ENCODE results near the gene CHD9. TPM values are rescaled to one million over a fixed set of nuclear protein-coding genes. Genes with fewer than 3 reads are reported as not detected.

The CHD9 gene
- 10 to 100 TPM; 24.5 to 84.0 (median 48.2) TPM for total RNA-seq

DNA sequence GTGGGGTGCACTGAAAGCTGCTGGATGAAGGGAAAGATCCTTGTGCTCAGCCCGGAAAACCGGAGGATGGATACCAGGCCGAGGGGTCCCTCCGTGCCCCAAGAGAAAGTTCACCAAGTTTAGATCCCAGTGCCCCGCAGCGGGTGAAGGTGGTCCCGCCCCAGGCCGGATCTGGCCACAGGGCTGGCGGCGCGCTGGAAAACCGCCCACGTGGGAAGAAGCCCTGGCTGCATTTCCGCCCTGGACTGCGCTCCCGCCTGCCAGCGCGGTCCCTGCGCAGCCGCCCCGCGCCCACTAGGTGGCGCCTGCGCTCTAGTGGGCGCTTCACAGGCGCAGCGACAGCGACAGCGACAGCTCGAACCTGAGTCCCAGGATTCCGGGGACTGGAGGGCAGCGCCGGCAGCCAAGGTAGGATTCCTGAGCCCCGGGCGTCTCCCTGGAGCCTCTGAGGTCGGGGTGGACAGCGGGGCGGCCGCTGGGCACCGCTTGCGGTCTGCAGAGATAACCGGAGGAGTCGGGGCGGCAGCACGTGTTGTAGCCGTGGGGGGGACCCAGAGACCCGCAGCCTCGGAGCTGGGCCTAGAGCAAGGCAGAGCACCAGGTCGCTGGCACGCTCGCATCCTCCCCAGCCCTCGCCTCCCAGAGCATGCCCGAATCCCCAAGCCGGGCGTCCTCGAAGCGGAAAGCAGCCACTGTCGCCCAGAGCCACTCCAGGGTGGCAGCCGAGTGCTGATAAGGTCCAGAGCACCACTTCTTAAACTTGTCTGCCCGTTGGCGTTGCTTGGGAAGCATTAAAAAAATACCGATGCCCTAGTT, at the start of gene CHD9:
Gene CHD9 (plus strand): TSS at position 322 of the 816 bp plus-strand sequence. CDS start 101,099 bp downstream, outside the sequence.
- in situ Hi-C loops (cut with MboI; ENCODE audit: low sequenced_read_pairs in 4 of 4): loop anchor here (5.0 to 25.0 kb wide), 5 partner anchors 100 to 152 kb away; no protein-coding TSS in a partner anchor
- peak within 1 kb of the TSS; percentile 89 to 94 (median 92) for H3K27ac ChIP-seq
- no peaks in the 10 kb centered on the region for H3K36me3 ChIP-seq
- DNase-seq: peak; percentile 52 to 79
- H3K4me1 ChIP-seq: peaks cover 23 to 39% of the 10 kb centered on the region in 2 donors
- no peak for TF ChIP-seq POLR2A (IDR thresholded peaks at IDR 0.05)
- TF ChIP-seq CTCF (IDR thresholded peaks at IDR 0.05 in 4 of 5, conservative IDR thresholded peaks at IDR 0.05 in 1 of 5): peak; percentile 99 to 100 (median 99)
- ATAC-seq: peak; percentile 88 to 89
- intact Hi-C loops (cut with DNase I; ENCODE audit: low total_unique reads): loop anchor here (1.0 to 10.0 kb wide), 9 partner anchors 36 to 450 kb away; partner anchors contain the start of genes AKTIP and RBL2
- H3K4me3 ChIP-seq: peak within 1 kb of the TSS; percentile 80 to 91 (median 87)
- H3K9me3 ChIP-seq: no peaks in the 10 kb centered on the region
- H3K27me3 ChIP-seq: no peaks in the 10 kb centered on the region

DNA sequence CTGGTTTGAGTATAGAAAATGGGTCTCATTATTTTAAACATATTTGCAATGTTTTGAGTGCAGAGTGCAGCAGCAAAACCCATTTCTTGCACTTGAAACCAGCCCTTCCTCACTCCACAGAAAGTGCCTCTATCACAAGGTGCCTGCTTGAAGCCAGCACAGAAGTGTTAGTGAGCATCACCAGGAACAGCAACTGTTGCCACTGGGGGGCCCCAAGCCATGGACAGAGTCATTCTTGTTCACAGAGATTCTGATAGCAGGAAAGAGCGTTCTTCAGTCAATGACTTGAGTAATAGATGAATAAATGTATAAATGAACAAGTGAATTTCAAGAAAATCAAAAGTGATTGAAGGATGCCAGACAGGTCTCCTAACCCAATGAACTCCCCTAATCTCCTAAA, 47.7 kb upstream of the CHD9 start:
- intact Hi-C loops (cut with DNase I; ENCODE audit: low total_unique reads): no loop called here
- no peak for TF ChIP-seq POLR2A (IDR thresholded peaks at IDR 0.05)
- no peak for TF ChIP-seq CTCF (IDR thresholded peaks at IDR 0.05 in 4 of 5, conservative IDR thresholded peaks at IDR 0.05 in 1 of 5)
- H3K9me3 ChIP-seq: no peaks in the 10 kb centered on the region
- no peak overlapping the region for H3K4me3 ChIP-seq
- no peak for ATAC-seq
- H3K27ac ChIP-seq: no peak overlapping the region
- no peaks in the 10 kb centered on the region for H3K4me1 ChIP-seq
- no peaks in the 10 kb centered on the region for H3K27me3 ChIP-seq
- H3K36me3 ChIP-seq: no peaks in the 10 kb centered on the region
- in situ Hi-C loops (cut with MboI; ENCODE audit: low sequenced_read_pairs in 4 of 4): no loop called here
- no peak for DNase-seq

- H3K27ac ChIP-seq: no peak overlapping the region
- H3K27me3 ChIP-seq: peaks cover 0 to 6% (median 0%) of the 10 kb centered on the region in 3 donors
- no peaks in the 10 kb centered on the region for H3K9me3 ChIP-seq
- no peak overlapping the region for H3K4me3 ChIP-seq
- in situ Hi-C loops (cut with MboI; ENCODE audit: low sequenced_read_pairs in 4 of 4): no loop called here
- no peaks in the 10 kb centered on the region for H3K4me1 ChIP-seq
- no peaks in the 10 kb centered on the region for H3K36me3 ChIP-seq
- DNase-seq (no peak), ATAC-seq (no peak)
- intact Hi-C loops (cut with DNase I; ENCODE audit: low total_unique reads): no loop called here
- no peak for TF ChIP-seq CTCF (IDR thresholded peaks at IDR 0.05 in 4 of 5, conservative IDR thresholded peaks at IDR 0.05 in 1 of 5)
- TF ChIP-seq POLR2A (IDR thresholded peaks at IDR 0.05): no peak
Measured at GRCh38 chr16:53014287-53014686, 40.5 kb upstream of the CHD9 start.

GRCh38 chr16:53018834-53019416, 35.9 kb upstream of the CHD9 start:
- in situ Hi-C loops (cut with MboI; ENCODE audit: low sequenced_read_pairs in 4 of 4): no loop called here
- ATAC-seq: no peak

More at GRCh38 chr16:53018834-53019416, 35.9 kb upstream of the CHD9 start:
- Histone ChIP-seq H3K27ac (no peak overlapping the region), H3K4me1 (no peaks in the 10 kb centered on the region), H3K4me3 (no peak overlapping the region), H3K9me3 (no peaks in the 10 kb centered on the region), H3K27me3 (peaks cover 0 to 6% (median 0%) of the 10 kb centered on the region in 3 donors), H3K36me3 (no peaks in the 10 kb centered on the region)
- DNase-seq: no peak
- intact Hi-C loops (cut with DNase I; ENCODE audit: low total_unique reads): no loop called here
- TF ChIP-seq CTCF (IDR thresholded peaks at IDR 0.05 in 4 of 5, conservative IDR thresholded peaks at IDR 0.05 in 1 of 5) (no peak), POLR2A (IDR thresholded peaks at IDR 0.05) (no peak)

Data from gastrocnemius medialis (tissue), 4 donors.